ENCODE data around the gene CELSR1. TPM values are rescaled to one million over a fixed set of nuclear protein-coding genes. Genes with fewer than 3 reads are reported as not detected.

Gene CELSR1
- total RNA-seq, 1 donor from 2014 or later = 43.1 TPM

DNA sequence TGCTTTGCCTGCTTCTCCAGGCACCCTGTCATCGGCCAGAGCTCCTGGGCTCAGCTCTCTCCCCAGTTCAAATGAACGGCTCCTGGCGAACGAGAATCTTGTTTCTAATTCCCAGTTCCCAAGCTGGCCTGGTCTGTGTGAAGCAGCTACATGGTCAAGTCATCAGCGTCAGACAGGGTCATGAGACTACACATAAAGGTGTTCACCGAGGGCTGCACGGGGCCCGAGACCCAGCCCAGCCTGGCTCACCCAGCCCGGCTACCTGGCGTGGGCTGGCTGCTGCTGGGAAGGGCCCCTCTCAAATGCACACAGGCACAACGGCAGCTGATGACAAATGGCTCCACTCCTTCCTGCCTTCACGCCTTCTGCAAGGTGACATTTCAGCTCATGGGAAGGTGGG, 14.6 kb upstream of the CELSR1 start:
- no peak for DNase-seq (ENCODE audit: low read depth in 2 of 2)

GRCh38 chr22:46551321-46551720, 13.9 kb upstream of the CELSR1 start:
- no peak for DNase-seq (ENCODE audit: low read depth in 2 of 2)

DNA sequence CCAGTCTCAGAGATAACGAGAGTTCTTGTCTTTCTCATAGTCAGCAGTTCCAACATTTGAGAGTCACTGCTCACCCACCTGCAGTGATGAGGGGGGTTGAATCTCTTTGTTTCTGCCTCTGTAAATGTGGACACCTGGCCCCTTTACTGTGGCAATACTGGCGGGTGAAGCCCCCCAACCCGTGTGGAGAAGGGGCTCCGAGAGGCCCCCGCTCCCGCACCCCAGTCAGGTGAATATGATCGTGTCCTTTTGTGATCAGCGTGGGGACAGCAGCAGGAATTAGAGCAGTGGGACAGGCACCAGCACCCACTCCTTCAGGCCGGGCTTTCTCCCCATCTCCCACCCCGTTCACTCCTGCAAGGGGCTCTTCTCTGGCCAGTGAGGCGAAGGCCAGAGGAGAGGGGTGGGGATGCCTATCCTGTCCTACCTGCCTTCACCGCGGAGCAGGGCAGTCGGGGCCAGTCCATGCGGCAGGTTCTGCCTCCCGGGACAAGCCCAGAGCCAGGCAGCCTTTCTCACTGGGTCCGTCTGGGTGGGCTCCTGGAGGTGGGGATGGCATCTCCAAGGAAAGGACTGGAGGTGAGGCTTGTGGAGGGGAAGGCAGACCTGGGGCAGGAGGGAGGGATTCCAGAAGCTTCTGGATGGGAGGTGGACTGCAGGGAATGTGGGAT, 12.7 kb upstream of the CELSR1 start:
- no peak for DNase-seq (ENCODE audit: low read depth in 2 of 2)

DNA sequence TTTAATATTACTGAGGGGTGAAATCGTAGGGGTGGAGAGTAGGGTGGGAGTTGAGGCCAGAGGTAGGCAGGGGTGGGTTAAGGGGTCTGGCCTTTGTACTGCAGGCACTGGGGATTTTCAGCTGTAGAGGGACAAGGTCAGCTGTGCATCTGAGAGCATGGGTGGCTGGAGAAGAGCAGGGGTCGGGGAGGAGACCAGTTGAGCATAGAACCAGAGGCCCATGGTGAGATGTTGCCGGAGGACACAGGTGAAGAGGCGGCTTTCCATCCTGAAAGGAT, 12.1 kb upstream of the CELSR1 start:
- DNase-seq (ENCODE audit: low read depth in 2 of 2) = no peak

DNA sequence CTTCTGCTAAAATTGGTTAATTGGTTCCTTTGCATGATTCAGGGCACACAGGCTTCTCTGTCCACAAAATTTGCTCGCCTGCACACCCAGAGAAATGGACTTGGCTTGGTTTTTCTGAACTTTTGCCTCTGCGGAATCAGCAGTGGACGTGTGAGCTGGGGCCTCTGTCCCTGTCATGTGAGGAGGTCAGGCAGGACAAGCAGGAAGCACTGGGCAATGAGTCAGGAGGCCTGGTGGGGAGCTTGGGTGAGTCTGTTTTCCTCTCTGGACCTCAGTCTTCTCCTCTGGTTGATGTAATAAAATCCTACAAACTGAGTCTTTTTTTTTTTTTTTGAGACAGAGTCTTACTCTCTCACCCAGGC, 10.4 kb upstream of the CELSR1 start:
- peak; percentile 93 to 95 for DNase-seq (ENCODE audit: low read depth in 2 of 2)

GRCh38 chr22:46547179-46547882, 9.9 kb upstream of the CELSR1 start:
- DNase-seq (ENCODE audit: low read depth in 2 of 2) = peak; percentile 56 to 78

- DNase-seq (ENCODE audit: low read depth in 2 of 2) = peak; percentile 54 to 70
Measured at GRCh38 chr22:46546466-46547178, 9.2 kb upstream of the CELSR1 start.

GRCh38 chr22:46545086-46545792, 7.8 kb upstream of the CELSR1 start:
- peak; percentile 61 to 69 for DNase-seq (ENCODE audit: low read depth in 2 of 2)

- peak; percentile 69 to 83 for DNase-seq (ENCODE audit: low read depth in 2 of 2)
Measured at GRCh38 chr22:46542011-46542985, 4.9 kb upstream of the CELSR1 start.

DNA sequence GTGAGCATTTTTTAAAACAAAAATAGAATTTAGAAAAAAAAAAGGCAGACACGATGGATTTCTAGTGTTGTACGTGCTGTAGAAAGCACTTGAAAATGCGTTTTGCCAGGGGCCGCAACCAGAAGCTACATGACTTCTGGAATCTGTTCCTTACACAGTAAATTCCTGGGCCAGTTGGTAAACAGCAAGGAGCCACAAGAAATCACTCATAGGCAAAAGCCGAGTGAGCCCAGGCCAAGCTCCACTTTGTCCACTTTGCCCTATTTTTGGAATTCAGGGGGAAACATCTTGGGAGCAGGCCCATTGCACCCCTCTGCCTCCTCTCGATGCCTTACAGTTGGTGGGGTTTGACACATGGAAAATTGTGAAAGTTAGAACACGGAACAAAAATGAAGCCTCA, 4.1 kb upstream of the CELSR1 start:
- no peak for DNase-seq (ENCODE audit: low read depth in 2 of 2)

GRCh38 chr22:46540874-46541273, 3.5 kb upstream of the CELSR1 start:
- DNase-seq (ENCODE audit: low read depth in 2 of 2) = no peak

- DNase-seq (ENCODE audit: low read depth in 2 of 2) = no peak
Measured at GRCh38 chr22:46539169-46539568, 1.7 kb upstream of the CELSR1 start.

- no peak for DNase-seq (ENCODE audit: low read depth in 2 of 2)
Measured at GRCh38 chr22:46538814-46539160, 1.4 kb upstream of the CELSR1 start.

- peak in 1 of 2 donors; percentile 60 for DNase-seq (ENCODE audit: low read depth in 2 of 2)
Measured at GRCh38 chr22:46537946-46538813, 760 bp upstream of the CELSR1 start.

GRCh38 chr22:46536537-46537224, 739 bp downstream of the CELSR1 start:
- peak in 1 of 2 donors; percentile 40 for DNase-seq (ENCODE audit: low read depth in 2 of 2)

GRCh38 chr22:46535876-46536536, 1.4 kb downstream of the CELSR1 start:
- DNase-seq (ENCODE audit: low read depth in 2 of 2) = no peak

GRCh38 chr22:46534901-46535630, 2.4 kb downstream of the CELSR1 start:
- no peak for DNase-seq (ENCODE audit: low read depth in 2 of 2)

DNA sequence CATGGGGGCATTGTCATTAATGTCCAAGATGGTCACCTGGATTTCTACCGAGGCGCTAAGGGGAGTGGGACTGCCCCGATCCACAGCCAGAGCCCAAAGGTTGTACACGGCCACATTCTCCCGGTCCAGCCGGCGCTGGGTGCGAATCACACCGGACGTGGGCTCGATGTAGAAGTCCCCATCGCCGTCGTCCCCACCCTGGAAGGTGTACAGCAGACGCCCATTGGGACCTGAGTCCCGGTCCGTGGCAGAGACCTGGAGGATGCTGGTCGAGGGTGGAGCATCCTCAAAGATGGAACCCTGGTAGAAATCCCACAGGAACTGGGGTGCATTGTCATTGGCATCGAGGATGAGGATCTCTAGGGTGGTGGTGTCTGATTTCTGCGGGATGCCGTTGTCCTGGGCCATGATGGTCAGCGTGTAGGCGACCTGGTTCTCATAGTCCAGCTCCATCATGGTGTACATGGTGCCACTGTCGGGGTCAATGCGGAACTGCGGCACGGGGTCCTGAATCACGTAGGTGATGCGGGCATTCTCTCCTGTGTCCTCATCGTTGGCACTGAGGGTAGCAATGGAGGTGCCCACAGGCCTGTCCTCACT, 3.1 kb downstream of the CELSR1 start:
- no peak for DNase-seq (ENCODE audit: low read depth in 2 of 2)

Data from lung microvascular endothelial cell (primary cell).